SH-SY5Y (cell line): ENCODE measurements around the gene TTN.
A peak's percentile ranks its signal among the peaks of the same experiment; 100 is the strongest.

ENCODE experiments used
- GATA2 ChIP-seq: IDR thresholded peaks from 2 replicates; pipeline ENCODE4 v1.6.1; 2011; ENCODE audit warnings: mild to moderate bottlenecking, low read depth, low read length
- GATA3 ChIP-seq: IDR thresholded peaks from 2 replicates; pipeline ENCODE4 v1.6.1; 2011; ENCODE audit warnings: low read depth, mild to moderate bottlenecking, low read length, moderate library complexity

TTN gene

DNA sequence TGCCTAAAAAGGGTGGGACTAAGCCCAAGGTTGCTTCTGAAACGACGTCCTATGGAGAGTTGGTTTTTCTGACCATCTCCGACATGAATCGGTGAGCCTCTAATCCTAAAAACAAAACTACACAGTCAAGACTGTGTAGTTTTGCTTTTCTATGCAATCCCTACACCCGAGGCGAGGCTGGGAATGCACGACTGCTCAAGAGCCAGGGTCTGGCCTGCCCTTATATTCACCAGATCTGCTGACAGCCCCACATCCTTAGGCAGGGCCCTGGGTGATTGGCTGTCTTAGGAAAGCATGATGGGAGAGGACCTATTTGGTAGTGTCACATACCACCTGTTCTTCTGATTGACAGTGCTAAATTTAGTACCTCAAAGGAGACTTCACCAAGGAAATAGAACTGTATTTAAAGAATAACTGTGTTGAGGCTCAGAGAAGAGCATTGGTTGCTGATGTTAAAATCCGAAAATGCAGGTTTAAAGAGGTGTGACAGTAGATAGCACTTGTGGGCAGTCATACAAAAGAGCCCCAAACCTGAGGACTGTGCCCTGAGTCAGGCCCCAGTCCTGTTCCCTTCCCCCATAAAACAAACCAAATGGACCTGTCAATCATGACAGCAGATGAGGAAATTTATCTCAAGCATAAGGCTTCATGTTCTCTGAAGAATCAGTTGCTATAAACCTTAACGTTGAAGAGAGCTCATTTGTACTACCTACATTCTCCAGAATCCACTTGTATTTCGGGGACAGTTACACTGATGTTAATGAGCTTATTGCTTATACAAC lies at the start of gene TTN:
Gene TTN (minus strand): TSS at position 197 of the 782 bp plus-strand sequence. CDS start 2,781 bp downstream, outside the sequence.
- TF ChIP-seq GATA3 = no peak
- TF ChIP-seq GATA2 = no peak

DNA sequence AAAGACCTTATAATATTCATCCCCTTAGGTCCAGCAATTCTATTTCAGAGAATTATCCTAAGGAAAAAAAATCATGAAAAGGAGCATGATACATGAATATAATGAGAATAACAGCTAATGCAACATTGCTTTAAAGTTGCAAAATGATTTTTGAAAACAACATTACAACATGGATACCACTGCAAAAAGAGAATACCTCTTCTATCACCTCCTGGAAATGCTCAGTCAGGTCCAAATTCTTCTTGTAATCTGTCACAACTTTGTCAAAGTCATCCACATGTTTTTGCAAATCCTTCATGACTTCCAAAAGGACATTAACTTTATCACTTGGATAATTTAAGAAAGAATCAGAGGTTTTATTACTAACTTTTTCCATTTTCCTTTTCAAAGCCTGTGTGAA lies 47.9 kb upstream of the TTN start:
- TF ChIP-seq GATA3 (no peak), GATA2 (no peak)

DNA sequence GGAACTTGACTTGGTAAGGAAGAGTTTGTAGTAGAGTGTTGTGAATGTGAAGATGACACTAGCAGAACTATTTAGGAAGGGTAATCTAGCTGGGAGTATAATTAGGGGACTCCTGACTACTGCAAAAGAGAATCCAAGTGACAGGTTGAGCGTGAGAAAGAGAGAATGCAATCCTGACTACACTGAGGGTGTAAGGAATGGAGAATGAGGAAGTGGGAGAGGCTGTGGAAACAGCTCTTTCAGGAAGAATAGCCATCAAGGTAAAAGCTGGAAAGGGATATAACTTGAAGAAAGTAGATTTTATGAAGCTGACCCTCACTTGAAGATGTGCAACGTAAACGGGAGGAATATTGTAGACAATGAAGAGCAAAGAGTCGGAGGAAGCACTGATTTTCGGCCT lies 41.1 kb upstream of the TTN start:
- no peak for TF ChIP-seq GATA3
- no peak for TF ChIP-seq GATA2

DNA sequence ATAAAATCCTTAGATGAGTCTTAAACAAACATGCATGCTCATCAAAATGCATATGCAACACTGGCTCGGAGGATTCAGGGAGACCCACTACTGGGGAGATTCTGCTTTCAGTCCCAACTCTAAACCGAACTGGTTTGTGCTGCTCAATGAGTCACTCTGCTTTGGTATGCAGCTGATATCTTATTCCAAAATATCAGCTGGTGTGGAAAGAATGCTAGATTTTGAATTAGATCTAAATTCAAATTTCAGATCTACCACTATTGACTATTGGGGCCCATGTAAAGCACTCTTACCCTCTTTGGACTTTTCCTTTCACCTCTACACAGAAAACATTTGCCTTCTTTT lies 39.2 kb upstream of the TTN start:
- TF ChIP-seq GATA2 (no peak), GATA3 (no peak)

DNA sequence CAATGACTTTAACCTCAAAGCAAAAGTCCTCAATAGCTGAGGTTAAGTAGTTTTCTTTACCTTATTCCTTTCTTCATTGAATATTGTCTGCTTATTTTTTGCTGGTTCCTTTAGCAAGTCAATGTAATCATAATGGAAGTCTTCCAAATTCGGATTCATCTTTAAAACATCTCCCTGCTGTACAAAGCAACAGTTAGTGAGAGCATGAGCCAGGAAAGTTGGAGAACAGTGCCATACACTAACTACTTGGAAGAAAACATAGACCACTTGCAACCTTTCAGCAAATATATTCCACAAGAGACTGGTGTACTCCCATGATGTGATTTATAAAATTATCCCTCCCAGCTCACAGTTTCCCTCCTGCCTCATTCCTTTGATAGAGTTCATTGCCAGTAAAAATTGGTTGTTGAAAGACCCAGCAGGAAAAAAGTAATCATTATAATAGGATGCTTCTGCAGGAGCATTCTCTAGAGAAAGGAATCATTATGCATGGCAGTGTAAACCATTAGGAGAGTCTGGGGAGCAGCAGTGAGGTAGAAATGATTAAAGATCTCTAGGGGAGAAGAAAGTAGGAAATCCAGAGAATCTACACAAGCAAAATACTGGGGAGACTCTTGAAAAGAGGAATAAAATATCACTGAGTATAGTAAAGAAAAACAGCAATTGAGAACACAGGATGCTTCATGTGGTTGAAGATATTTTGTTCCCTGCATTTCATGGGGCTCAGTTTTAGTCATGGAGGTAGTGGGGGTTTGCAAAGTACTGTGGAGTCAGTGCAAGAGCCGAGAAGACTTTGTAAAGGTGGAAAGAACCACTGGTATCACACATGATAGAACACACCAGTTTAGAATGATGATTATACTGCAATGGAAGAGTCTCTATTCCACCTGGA lies 38.6 kb upstream of the TTN start:
- no peak for TF ChIP-seq GATA3

DNA sequence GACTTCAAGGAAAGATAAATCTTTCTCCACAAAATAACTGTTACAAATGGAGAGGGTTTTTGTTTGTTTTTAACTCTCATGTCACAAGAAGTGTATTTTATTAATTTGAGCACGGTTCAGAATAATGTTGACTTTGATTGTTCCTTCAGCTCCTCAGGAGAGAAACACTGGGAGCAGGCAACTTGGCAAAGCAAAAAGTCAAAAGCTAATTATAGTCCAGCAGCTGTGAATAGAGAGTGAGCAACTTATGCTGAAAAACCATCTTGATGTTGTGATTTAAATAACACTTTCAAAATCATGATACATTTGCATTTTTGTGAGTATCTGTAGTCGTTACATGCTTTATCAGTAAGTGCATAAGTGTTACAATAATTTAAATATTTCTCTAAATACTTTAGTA lies 37.5 kb upstream of the TTN start:
- TF ChIP-seq GATA2 (no peak), GATA3 (no peak)

DNA sequence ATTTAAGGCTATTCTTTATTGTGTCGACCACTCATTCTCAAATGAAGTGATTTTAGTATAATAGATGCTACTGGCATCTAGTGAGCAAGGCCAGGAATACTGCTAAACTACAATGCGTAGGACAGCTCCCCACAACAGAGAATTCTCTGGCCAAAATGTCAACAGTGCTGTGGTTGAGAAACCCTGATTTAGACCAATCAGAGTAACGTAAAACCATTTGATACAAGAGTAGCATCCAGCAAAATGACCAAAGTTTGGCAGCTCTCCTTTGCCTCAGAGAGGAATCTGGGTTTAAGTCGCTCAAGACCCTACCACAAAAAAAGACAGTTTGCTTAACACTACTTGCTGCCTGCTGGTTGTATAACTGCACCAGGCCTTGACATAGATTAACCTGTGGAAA lies 37.0 kb upstream of the TTN start:
- TF ChIP-seq GATA3 (no peak), GATA2 (no peak)

DNA sequence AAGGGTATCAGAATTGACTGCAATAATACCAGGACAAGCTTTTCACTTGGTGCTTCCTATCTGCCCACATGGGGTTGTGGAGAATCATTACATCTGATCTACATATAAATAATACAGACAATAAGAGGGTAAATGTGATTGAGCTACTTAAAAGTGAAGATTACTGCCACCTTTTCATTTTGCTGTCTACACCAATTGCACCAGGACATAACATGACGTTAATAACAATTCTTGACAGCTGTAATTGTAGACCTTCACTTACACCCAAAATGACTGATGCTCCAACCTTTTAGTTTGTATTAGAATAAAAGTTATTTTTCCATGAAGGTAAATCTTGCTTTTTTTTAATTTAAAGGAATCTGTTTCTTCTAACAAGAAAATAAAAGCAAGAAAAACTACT lies 36.5 kb upstream of the TTN start:
- no peak for TF ChIP-seq GATA3
- TF ChIP-seq GATA2 = no peak

DNA sequence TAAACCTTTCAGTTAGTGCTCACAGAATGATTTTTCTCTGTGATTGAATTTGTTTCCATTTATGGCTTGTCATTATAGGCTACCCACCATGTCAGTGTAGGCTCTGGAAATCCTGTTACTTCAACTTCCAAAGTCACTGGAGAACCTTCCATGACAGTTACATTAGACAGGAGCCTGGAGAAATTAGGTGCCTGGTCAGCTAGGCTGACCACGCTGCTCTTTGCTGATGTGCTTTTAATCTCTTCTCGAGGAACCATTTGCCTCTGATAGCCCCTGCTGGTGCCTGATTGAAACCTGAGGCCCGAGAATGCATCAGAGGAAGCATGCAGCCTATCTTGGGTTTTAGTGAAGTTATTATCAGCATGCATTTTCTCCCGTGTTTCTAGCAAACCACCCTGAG lies 29.6 kb upstream of the TTN start:
- TF ChIP-seq GATA2 (peak; percentile 48), GATA3 (no peak; the same call in 1 of the 2 replicates)

DNA sequence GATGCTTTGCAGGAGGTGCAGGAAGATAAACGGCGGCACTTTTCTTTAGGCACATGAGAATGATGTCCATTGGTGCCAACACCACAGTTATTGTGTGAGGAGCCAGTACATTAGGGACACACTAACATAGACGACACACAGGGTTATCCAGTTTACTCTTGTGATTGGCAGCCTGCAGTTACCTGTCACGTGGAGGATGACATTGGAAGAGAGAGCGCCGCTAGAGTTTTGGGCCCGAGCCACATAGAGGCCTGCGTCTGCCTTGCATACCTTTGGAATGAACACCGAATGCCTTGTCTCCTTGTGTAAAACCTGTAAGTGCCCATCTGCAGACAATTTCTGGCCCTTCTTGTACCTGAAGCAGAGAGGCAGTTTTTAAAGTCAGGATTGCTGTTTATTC lies 26.9 kb upstream of the TTN start:
- no peak for TF ChIP-seq GATA2

DNA sequence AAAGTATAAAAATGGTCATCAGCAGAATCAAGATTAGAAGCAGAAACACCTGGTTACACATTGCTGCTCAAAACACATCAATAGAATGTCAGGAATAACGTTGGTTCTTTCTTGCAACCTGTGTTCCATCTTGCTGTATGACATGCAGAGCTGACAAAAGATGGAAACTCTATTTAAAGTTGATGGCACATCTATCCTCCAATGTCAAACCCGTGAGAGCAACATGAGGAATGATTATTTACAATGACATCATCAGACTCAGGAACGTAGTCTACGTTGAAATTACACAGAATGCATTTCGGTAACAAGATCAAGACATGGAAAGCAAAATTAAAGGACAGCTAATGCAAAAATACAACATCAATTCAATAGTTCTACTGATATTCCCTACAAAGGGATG lies 26.2 kb upstream of the TTN start:
- no peak for TF ChIP-seq GATA2
- TF ChIP-seq GATA3 = no peak

DNA sequence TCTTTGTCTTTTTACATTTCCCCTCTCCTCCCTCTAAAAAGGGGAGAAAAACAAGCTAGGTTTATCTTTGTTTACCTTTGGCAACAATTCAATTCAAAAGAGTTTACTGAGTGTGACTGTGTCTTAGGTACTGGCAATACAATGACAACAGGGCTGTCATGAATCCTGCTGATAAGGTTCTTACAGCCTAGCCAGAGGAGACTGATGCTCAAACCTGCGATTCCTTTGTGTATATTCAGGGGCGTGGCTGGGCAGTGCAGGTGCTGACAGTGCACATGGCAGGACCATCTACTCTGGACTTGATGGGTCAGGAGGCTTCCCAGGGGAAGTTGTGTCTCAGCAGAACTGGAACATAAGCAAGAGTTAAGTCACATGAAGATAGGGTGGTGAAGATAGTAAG lies 23.2 kb upstream of the TTN start:
- no peak for TF ChIP-seq GATA2
- TF ChIP-seq GATA3 = no peak

DNA sequence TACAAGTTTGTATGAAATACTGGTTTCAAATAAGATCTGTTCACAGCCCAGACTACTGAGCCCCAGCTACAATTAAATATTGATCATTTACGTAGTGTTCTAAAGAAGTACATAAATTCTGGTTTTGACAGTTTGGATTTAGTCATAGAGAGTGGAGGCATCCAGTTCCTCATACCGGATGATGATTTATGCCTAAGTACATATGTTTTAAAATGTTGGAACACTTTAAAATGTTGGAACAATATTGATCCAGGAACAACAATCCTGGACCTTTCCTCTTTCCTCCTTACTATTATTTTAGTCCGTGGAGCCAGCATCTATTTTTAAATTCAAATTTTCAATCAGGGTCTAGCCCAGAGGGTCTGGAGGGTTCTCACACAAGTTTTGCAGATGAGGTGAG lies 22.8 kb upstream of the TTN start:
- TF ChIP-seq GATA2 (no peak), GATA3 (no peak)

DNA sequence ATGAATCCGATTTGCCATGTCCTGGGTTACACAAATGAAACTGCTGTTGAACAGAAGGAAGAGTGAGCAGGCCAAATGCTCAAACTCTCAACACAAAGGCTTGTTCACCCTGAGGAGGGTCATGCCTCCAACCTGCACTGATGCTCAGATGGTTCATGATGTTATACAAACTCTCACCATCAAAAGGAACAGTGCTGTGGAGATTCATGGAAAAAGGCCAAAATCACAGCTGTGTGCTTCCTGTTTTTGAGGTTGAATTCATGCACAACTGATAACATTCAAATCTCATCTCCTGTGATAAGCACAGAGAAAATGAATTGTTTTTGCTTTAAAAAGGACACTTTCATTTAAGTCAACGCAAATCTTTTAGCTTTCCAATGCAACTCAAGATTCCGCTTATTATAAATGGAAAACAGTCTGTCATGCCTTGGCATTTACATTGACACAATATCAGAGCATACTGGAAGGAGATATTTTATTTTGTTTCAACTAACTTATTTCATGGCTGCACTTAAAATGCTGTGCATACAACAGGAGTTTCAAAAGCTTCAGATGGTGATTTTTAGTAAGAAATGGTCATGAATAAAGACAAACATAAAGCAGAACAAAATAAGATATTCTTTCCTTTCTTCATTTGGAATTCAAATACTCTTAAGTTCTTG lies 22.2 kb upstream of the TTN start:
- peak; percentile 18; the same call in 1 of the 2 replicates for TF ChIP-seq GATA2
- TF ChIP-seq GATA3 = no peak

DNA sequence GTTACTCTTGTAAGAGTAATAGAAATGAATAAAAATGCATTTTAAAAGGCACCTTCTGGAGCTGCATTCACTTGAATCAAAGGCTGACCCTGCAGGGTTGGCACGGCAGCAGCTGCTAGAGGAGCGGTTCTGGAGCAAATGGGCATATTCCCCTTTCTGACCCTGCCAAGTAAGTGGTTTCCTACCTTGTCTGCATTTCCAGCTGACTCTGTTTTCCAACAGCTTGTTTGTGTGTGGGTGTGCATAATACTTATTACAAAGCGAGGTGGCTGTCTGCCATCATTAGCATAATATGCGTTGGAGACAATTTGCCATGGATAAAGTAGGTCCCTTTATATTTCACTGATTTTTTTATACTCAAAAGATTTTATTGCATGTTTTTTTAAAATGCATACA lies 21.3 kb upstream of the TTN start:
- TF ChIP-seq GATA2 (no peak), GATA3 (no peak)
